SU-DHL-6 (cell line): Measurements from ENCODE around the gene CYP8B1.

Source experiments
- H2AFZ ChIP-seq: fragments of 200-600 bp; sonication (generic); 2 replicates; pipeline ENCODE4 v1.6.1; 2014; ENCODE audit warnings: low read depth, mild to moderate bottlenecking, moderate library complexity, mixed read lengths, antibody characterized with exemption, low read length; ENCODE audit not compliant: severe bottlenecking
- H3F3A ChIP-seq: fragments of 200-600 bp; shearing (Covaris generic); 2 replicates; pipeline ENCODE4 v1.6.0; 2016; ENCODE audit warnings: antibody characterized with exemption, mild to moderate bottlenecking; ENCODE audit not compliant: insufficient read depth
- H3K27ac ChIP-seq: fragments of 200-600 bp; sonication (generic); 2 replicates; pipeline ENCODE4 v1.5.1; 2016; ENCODE audit warnings: low read depth, mild to moderate bottlenecking, low read length, moderate library complexity, mixed read lengths
- H3K27me3 ChIP-seq: fragments of 200-600 bp; sonication (generic), shearing (Covaris generic); 2 replicates; pipeline ENCODE4 v1.6.0; 2014; ENCODE audit warnings: mild to moderate bottlenecking, low read length
- H3K36me3 ChIP-seq: fragments of 200-600 bp; sonication (generic); 2 replicates; pipeline ENCODE4 v1.6.1; 2014; ENCODE audit warnings: mild to moderate bottlenecking, low read length, mixed read lengths
- H3K4me2 ChIP-seq: fragments of 300-600, 200-600 bp; shearing (Covaris generic), sonication (generic); 2 replicates; pipeline ENCODE4 v1.6.0; 2014; ENCODE audit warnings: low read length, low read depth, mild to moderate bottlenecking; ENCODE audit not compliant: poor library complexity, severe bottlenecking
- H3K4me3 ChIP-seq: fragments of 200-600 bp; sonication (generic); 2 replicates; pipeline ENCODE4 v1.5.1; 2014; ENCODE audit warnings: antibody characterized with exemption, low read length, mild to moderate bottlenecking, mixed read lengths; ENCODE audit not compliant: insufficient read depth, poor library complexity, severe bottlenecking
- H3K79me2 ChIP-seq: fragments of 200-600 bp; sonication (generic); 2 replicates; pipeline ENCODE4 v1.6.1; 2014; ENCODE audit warnings: mild to moderate bottlenecking, low read length, moderate library complexity; ENCODE audit not compliant: insufficient read depth
- H3K9ac ChIP-seq: fragments of 200-600 bp; sonication (generic); 2 replicates; pipeline ENCODE4 v1.7.0; 2014; ENCODE audit warnings: mild to moderate bottlenecking, low read length
- H3K9me2 ChIP-seq: fragments of 200-600 bp; sonication (generic); replicated peaks from 2 replicates; pipeline ENCODE4 v1.6.1; 2014; ENCODE audit warnings: low read length; ENCODE audit not compliant: insufficient read depth
- H3K9me3 ChIP-seq: fragments of 200-600 bp; sonication (generic); 2 replicates; pipeline ENCODE4 v1.6.1; 2014; ENCODE audit warnings: low read length, mixed read lengths; ENCODE audit not compliant: insufficient read depth
- H4K20me1 ChIP-seq: fragments of 200-600 bp; sonication (generic); 2 replicates; pipeline ENCODE4 v1.6.1; 2014; ENCODE audit warnings: low read depth, mild to moderate bottlenecking, antibody characterized with exemption, low read length, moderate library complexity, mixed read lengths
- EZH2phosphoT487 ChIP-seq: fragments of 200-600 bp; sonication (generic), shearing (Covaris generic); conservative IDR thresholded peaks from 2 replicates; pipeline ENCODE4 v1.6.1; 2018; ENCODE audit warnings: mild to moderate bottlenecking, antibody characterized with exemption, low read length, moderate library complexity, mixed read lengths
- TF ChIP-seq, protein P1 (sequence below): fragments of 200-600 bp; sonication (generic); IDR thresholded peaks from one replicate; pipeline ENCODE4 v1.5.1; 2017; ENCODE audit warnings: antibody characterized with exemption, mild to moderate bottlenecking, low read length, moderate library complexity; ENCODE audit not compliant: insufficient read depth, poor library complexity, severe bottlenecking

CYP8B1 gene

DNA sequence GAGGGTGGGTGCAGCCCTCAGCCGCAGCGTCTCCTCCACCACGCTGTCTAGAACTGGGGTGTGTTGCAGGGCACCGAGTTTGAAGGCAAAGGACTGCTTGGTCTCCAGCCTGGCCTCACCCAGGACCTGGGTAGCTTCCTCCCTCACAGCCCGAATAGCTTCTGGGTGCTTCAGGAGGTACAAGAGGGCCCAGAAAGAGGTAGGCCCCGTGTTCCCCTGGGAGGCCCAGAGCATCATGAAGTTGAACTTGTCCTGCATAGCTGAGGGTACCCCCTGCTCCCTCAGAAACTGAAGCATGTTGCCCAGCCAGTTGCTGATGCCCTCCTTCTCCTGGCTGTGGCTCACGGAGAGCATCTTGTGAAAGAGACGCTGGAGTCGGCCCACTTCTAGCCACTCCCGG, 930 bp downstream of the CYP8B1 start:
- H3K79me2 ChIP-seq = no peaks in the 10 kb centered on the region
- H3K9me3 ChIP-seq = no peaks in the 10 kb centered on the region
- no peak overlapping the region for H2AFZ ChIP-seq
- no peak overlapping the region for H3K4me2 ChIP-seq
- no peaks in the 10 kb centered on the region for H3K27me3 ChIP-seq
- H3K9me2 ChIP-seq = no peaks in the 10 kb centered on the region
- TF ChIP-seq EZH2phosphoT487 = no peak
- TF ChIP-seq, protein P1, sequence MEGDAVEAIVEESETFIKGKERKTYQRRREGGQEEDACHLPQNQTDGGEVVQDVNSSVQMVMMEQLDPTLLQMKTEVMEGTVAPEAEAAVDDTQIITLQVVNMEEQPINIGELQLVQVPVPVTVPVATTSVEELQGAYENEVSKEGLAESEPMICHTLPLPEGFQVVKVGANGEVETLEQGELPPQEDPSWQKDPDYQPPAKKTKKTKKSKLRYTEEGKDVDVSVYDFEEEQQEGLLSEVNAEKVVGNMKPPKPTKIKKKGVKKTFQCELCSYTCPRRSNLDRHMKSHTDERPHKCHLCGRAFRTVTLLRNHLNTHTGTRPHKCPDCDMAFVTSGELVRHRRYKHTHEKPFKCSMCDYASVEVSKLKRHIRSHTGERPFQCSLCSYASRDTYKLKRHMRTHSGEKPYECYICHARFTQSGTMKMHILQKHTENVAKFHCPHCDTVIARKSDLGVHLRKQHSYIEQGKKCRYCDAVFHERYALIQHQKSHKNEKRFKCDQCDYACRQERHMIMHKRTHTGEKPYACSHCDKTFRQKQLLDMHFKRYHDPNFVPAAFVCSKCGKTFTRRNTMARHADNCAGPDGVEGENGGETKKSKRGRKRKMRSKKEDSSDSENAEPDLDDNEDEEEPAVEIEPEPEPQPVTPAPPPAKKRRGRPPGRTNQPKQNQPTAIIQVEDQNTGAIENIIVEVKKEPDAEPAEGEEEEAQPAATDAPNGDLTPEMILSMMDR = no peak
- no peaks in the 10 kb centered on the region; the same call in 1 of the 2 replicates for H3F3A ChIP-seq
- H3K4me3 ChIP-seq = no peak overlapping the region
- no peaks in the 10 kb centered on the region for H3K36me3 ChIP-seq
- H3K9ac ChIP-seq = no peak overlapping the region
- no peaks in the 10 kb centered on the region for H4K20me1 ChIP-seq
- H3K27ac ChIP-seq = no peak overlapping the region

DNA sequence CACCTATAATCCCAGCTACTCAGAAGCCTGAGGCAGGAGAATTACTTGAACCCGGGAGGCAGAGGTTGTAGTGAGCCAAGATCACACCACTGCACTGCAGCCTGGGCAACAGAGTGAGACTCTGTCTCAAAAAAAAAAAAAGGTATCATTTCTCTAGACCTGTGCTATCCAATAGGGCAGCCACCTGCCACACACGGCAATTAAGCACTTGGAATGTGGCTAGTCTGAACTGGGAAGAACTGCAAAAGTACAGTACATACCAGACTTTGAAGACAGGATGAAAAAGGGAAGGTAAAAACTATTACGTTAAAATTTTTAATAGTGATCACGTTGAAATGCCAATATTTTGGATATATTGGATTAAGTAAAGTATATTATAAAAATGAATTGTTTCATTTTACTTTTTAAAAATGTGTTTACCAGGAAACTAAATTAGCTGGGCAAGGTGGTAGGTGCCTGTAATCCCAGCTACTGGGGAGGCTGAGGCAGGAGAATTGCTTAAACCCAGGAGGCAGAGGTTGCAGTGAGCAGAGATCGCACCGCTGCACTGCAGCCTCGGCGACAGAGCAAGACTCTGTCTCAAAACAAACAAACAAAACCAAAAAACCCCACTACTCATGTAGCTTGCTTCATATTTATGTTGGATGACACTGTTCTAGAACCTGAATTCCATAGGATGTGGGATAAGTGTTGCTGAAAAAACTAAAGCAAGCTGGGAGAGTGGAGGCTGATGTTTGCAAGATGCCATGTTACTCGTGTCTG, 2.3 kb downstream of the CYP8B1 start:
- H4K20me1 ChIP-seq = no peaks in the 10 kb centered on the region
- no peaks in the 10 kb centered on the region for H3K9me2 ChIP-seq
- no peaks in the 10 kb centered on the region for H3K36me3 ChIP-seq
- H3F3A ChIP-seq = no peaks in the 10 kb centered on the region
- TF ChIP-seq, protein P1 = no peak
- TF ChIP-seq EZH2phosphoT487 = no peak
- no peak overlapping the region for H2AFZ ChIP-seq
- no peak overlapping the region for H3K27ac ChIP-seq
- H3K9ac ChIP-seq = no peak overlapping the region
- H3K4me2 ChIP-seq = no peak overlapping the region
- H3K4me3 ChIP-seq = no peak overlapping the region
- no peaks in the 10 kb centered on the region for H3K9me3 ChIP-seq
- H3K79me2 ChIP-seq = no peaks in the 10 kb centered on the region
- no peaks in the 10 kb centered on the region for H3K27me3 ChIP-seq

DNA sequence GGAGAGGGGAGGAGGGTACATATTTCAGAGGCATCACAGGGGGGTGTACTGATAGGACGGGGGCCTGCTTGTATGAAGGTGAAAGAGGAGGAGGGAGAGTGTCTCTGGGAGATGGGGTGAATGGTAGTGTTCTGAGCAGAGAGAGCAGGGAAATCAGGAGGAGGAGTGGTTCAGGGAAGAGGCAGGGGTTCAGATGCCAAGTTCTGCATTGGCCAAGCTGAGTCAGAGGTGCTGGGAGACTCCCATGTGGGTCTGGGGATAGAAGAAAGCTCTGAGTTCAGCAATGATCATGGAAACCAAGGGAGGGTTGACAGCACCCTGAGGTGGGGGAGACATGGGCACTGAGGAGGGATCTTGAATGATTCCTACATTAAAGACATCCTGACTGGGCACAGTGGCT, 3.0 kb downstream of the CYP8B1 start:
- H3F3A ChIP-seq = no peaks in the 10 kb centered on the region
- H3K36me3 ChIP-seq = no peaks in the 10 kb centered on the region
- no peak overlapping the region for H3K4me2 ChIP-seq
- H3K4me3 ChIP-seq = no peak overlapping the region
- H3K27ac ChIP-seq = no peak overlapping the region
- H3K9ac ChIP-seq = no peak overlapping the region
- no peaks in the 10 kb centered on the region for H4K20me1 ChIP-seq
- no peak overlapping the region for H2AFZ ChIP-seq
- no peaks in the 10 kb centered on the region for H3K9me2 ChIP-seq
- TF ChIP-seq EZH2phosphoT487 = no peak
- TF ChIP-seq, protein P1 = no peak
- no peaks in the 10 kb centered on the region for H3K9me3 ChIP-seq
- H3K79me2 ChIP-seq = no peaks in the 10 kb centered on the region
- no peaks in the 10 kb centered on the region for H3K27me3 ChIP-seq
